Mucosa of descending colon (tissue), 3 donors: ENCODE measurements around the gene DONSON. TPM values are rescaled to one million over a fixed set of nuclear protein-coding genes. Genes with fewer than 3 reads are reported as not detected.

Experiments used
- ATAC-seq: fragments of 200-7000 bp; cut with Tn5 transposase; one replicate; pipeline ENCODE4 v1.9.1; 2020; ENCODE audit warnings: mild to moderate bottlenecking, moderate library complexity
- DNase-seq, 3 donors: peaks; one replicate each; pipeline ENCODE4 v3.0.0-alpha.2; 2020
- H3K36me3 ChIP-seq: fragments of 200-600 bp; one replicate; pipeline ENCODE4 v1.8.0; 2021; ENCODE audit warnings: low read depth, mild to moderate bottlenecking
- H3K4me1 ChIP-seq: fragments of 200-600 bp; one replicate; pipeline ENCODE4 v1.8.0; 2021; ENCODE audit warnings: low read depth, mild to moderate bottlenecking
- H3K4me3 ChIP-seq: fragments of 200-600 bp; one replicate; pipeline ENCODE4 v1.8.0; 2021; ENCODE audit warnings: mild to moderate bottlenecking
- H3K9me3 ChIP-seq: fragments of 200-600 bp; one replicate; pipeline ENCODE4 v1.8.0; 2021; ENCODE audit warnings: mild to moderate bottlenecking
- intact Hi-C, 2 donors: fragments of 100-400 bp; cut with DNase I in 1 of 2; cut with micrococcal nuclease in 1 of 2; formaldehyde crosslinking; loops; one replicate each; pipeline versions ENCODE4 v1.11.0 to v1.11.1; 2022; cut with DNase I, micrococcal nuclease
- total RNA-seq, 3 donors: library from RNA; stranded (reverse); fragmentation: NEBNext Ultra II Directional in 2 of 3; extraction: Animal tissue kit (Norgen Biotek cat#: 25700) in 2 of 3; gene quantifications; one replicate each; pipeline versions ENCODE4 v1.2.1 to v1.2.4, GENCODE V29; 2021 to 2023
- TF ChIP-seq, protein P1 (sequence below): fragments of 200-600 bp; IDR thresholded peaks from one replicate; pipeline ENCODE4 v1.8.0; 2022; ENCODE audit warnings: antibody characterized with exemption, mild to moderate bottlenecking
- donor health status: DM: no; HTN: no; CAD: no; lungs with moderate emphysema.
- donor health status: DM: no; HTN: no; CAD: no.
- donor health status: DM: no; HTN: yes; CAD: no.

DONSON gene
- total RNA-seq, 3 donors from 2014 or later, result 7.6 to 10.5 (median 9.6) TPM

DNA sequence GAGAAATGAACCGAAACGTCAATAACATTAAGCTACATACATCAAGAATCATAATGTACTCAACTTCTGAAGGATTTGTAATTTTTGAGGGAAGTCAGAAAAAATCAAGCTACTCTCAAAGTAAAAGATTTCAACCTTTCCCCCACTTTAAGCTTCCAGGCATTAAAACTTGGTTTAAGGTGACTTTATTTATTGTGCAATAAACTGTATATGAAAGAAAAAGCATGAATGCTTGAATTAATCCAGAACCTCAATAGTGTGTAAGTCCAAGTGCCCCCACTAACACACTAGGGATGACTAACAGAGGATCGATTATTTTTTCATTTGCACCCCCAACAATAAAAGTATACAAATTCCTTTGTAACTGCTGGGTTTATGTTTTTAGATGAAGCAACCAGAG lies 57.5 kb downstream of the DONSON start:
- no peaks in the 10 kb centered on the region for H3K36me3 ChIP-seq
- no peak overlapping the region for H3K4me3 ChIP-seq
- H3K9me3 ChIP-seq, result no peaks in the 10 kb centered on the region
- intact Hi-C loops, result no loop called here
- no peak for DNase-seq
- H3K4me1 ChIP-seq, result no peaks in the 10 kb centered on the region
- TF ChIP-seq, protein P1, sequence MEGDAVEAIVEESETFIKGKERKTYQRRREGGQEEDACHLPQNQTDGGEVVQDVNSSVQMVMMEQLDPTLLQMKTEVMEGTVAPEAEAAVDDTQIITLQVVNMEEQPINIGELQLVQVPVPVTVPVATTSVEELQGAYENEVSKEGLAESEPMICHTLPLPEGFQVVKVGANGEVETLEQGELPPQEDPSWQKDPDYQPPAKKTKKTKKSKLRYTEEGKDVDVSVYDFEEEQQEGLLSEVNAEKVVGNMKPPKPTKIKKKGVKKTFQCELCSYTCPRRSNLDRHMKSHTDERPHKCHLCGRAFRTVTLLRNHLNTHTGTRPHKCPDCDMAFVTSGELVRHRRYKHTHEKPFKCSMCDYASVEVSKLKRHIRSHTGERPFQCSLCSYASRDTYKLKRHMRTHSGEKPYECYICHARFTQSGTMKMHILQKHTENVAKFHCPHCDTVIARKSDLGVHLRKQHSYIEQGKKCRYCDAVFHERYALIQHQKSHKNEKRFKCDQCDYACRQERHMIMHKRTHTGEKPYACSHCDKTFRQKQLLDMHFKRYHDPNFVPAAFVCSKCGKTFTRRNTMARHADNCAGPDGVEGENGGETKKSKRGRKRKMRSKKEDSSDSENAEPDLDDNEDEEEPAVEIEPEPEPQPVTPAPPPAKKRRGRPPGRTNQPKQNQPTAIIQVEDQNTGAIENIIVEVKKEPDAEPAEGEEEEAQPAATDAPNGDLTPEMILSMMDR, result no peak
- ATAC-seq, result no peak

Other genes starting within 250 kb of the DONSON start
- 100 to 1,000 TPM in 1 of 3 donors, 10 to 100 TPM in 2; 56.3 to 155 (median 87.8) TPM for gene IFNGR2, start 185.3 kb downstream of the DONSON start, total RNA-seq
- gene TMEM50B, start 108.7 kb downstream of the DONSON start, total RNA-seq, result 10 to 100 TPM; 40.5 to 53.1 (median 42.2) TPM
- gene DNAJC28, start 97.0 kb downstream of the DONSON start, total RNA-seq, result 1 to 10 TPM; 1.9 to 3.0 (median 2.9) TPM
- 10 to 100 TPM; 45.5 to 57.2 (median 55.6) TPM for gene GART, start 46.6 kb downstream of the DONSON start, total RNA-seq
- 100 to 1,000 TPM; 240 to 293 (median 254) TPM for gene SON, start 45.6 kb downstream of the DONSON start, total RNA-seq
- 10 to 100 TPM; 33.1 to 55.5 (median 34.0) TPM for gene CRYZL1, start 53.1 kb upstream of the DONSON start, total RNA-seq
- 10 to 100 TPM; 35.6 to 54.8 (median 45.3) TPM for gene ITSN1, start 53.8 kb upstream of the DONSON start, total RNA-seq